Hematopoietic multipotent progenitor cell treated with erythropoietin and hydrocortisone succinate and interleukin-3 and kit ligand, for 4 days (in vitro differentiated cells): Measurements from ENCODE around the gene XRCC2.
"Not testable (repeated sequence)": the region's sequence is repeated elsewhere in the genome, so short reads cannot be mapped to it uniquely, and the experiment has no call there.

Source experiments
- DNase-seq: peaks from one replicate; pipeline ENCODE4 v3.0.0-alpha.2; 2015

The XRCC2 gene

DNA sequence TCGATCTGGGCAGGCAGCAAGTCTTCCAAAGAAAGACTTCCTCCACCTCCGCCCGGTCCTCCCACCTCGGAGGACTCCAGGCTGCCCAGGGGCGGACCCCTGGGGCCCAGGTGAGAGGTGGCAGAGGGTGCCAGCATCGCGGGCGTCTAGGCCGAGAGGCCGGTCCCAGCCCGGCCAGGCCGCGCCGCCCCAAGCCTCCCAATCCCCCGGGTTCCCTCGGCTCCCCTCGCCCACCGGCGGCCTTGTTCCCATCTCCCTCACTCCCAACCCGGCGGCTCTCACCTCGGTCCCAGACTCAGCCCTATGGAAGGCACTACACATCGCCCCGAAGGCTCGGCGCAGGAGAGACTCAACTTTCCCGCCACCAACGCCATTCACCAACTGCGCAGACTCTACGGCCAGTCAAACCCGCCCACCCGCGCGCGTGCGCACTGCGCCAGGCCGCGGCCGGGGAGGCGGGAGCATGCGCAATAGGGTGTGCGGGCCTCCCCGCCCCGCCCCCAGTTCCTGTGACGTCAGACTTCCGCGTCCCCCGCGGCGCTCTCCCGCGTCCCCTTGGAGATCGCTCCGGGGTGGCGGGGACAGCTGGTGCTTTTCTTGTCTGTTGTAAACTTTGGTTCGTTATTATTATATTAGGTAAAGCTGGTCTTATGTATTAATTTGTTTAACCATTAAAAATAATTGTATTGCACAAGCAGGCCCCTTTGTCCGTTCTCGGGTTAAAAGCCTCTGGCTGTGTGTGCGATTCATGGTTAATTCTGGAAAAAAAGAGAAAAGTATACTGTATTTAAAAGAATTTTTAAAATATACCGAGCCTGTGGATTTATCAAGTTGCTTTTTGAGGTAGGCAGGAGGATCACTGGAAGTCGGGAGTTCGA is at the start of gene XRCC2:
TSS of gene XRCC2 (minus strand) at position 383 of the 878 bp plus-strand sequence. CDS start at position 321, 62 bp downstream.
- peak; percentile 95 for DNase-seq

DNA sequence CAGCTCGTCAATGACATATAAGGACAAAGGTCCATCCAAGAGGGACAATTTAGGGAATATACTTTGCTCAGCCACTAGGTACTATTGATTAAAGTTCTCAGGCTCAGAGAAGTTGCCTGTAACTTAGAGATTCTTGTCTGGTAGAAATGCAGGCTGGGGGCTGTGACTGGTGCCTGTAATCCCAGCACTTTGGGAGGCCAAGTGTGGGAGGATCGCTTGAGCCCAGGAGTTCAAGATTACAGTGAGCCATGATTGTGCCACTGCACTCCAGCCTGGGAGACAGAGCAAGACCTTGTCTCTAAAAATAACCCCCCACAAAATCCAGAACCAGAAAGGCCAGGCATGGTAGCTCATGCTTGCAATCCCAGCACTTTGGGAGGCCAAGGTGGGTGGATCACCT is 47.4 kb upstream of the XRCC2 start:
- no peak for DNase-seq

DNA sequence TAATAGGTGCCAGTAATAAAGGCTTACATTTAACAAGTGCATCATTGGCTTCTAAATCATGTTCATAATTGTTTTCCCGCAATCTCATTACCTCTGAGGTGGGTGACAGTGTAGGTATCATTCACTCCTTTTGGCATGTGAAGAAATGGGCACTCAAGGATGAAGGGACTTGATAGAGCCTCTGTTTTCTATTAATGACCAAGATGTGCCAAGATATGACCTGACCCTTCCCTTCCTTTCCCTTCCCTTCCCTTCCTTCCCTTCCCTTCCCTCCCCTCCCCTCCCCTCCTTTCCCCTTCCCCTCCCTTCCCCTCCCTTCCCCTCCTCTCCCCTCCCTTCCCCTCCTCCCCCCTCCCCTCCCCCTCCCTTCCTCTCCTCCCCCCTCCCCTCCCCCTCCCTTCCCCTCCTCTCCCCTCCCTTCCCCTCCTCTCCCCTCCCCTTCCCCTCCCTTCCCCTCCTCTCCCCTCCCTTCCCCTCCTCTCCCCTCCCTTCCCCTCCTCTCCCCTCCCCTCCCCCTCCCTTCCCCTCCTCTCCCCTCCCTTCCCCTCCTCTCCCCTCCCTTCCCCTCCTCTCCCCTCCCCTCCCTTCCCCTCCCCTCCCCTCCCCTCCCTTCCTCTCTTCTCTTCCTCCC is 36.6 kb upstream of the XRCC2 start:
- DNase-seq = not testable (repeated sequence)

DNA sequence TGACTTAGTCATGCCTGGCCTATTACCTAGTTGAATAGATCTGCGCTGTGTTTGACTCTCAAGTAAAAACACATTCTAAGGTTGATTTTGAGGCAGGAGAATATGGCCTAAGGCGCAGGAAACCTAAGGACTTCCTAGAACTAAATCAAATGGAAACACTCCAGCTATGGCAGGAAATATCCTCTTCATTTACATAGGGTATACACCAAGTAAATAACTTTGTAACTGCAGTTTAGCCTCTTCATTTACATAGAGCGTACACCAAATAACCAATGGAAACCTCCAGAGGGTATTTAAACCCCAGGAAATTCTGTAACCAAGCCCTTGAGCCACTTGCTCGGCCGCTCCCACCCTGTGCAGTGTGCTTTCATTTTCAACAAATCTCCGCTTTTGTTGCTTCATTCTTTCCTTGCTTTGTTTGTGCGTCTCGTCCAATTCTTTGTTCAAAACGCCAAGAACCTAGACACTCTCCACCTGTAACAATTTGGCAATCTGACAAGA is 35.6 kb upstream of the XRCC2 start:
- DNase-seq = no peak

DNA sequence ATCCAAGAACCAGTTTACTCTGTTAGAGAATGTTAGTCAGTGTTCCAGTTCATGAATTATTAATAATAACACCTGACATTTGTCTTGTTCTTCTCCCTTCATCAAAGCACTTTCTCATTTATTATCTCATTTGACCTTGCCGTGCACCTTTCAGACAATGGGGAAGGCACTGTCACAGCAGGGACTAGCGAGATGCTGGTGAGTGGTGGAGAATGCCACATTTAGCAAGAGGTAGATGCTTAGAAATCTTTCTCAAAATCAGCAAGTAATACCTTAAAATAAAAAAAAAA is 34.2 kb upstream of the XRCC2 start:
- DNase-seq = no peak

DNA sequence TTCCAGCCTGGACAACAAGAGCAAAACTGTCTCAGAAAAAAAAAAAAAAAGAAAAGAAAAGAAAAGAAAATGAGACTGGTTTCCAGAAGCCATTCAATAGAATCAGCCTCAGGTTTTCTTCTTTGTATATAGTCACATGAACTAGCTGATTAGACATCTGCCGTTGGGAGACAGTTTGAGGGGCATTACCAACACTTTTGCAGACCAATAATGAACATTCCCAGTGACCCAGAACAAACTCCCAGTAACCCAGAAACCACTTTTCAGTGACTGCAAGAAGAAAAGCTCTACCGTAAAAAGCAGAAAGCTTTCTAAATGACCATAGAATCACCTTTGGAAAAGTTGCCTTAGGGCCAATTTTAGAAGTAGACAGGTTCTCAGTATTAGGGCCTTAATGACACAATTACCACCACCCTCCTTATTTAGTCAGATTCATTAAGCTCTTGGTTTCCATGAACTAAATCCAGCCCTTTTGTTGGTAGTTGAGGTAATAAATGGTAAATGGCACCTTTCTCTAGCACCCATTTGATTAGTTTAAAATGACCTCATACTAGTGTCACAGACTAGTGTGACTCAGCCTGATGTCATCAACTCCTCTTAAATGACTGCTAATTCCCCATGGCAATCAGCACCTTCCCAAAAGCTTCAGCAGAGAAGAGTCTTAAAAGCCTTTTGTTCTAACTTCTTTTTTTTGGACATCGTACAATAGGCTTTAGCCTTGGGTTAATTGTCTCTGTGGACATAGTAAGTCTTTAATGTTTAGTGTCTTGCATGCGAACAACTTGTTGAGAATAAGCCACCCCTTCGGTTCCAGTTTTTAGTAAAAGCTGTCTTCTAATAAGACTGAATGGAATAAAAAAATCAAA is 33.6 kb upstream of the XRCC2 start:
- DNase-seq = no peak

DNA sequence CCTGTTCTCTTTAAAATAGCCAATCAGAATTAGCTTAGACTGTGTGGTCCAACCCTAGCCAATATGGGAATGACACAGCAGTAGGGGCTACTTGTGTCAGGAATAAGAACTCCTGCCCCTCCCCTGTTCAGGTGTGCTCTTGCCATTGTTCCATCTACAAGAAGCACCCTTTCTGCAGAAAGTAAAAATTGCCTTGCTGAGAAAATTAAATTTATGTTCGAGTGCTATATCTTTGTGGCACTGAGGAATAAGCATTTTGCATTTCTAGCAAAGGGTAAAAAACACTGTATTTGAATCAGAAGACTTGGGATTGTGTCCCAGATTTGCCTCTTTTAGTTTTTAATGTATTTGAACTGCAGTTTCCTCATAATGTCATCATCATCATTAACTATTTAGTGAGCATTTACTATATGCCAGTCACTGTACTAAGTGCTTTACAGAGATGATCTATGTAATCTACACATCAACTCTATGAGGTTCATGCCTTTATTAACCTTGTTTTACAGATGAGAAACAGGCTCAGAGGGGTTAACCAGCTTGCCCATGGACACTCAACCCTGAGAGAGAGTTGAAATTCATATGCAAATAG is 28.9 kb upstream of the XRCC2 start:
- no peak for DNase-seq

DNA sequence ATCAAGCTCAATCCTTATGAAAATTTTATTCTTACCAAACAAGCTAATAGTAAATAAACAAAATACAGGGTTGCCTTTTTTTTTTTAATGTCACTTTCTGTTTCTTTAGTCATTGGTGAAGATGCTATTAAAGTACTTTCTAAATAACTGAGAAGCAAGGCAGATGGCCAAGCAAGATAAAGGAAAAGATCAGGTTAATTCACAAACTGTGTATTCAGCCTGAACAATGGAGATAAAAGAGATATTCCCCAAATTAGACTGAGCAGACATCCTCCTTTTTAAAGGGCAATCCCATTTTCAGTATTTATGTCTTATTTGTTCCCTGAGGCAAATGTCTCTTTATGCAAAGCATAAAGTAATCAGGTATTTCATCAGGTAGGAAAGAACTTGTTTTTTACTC is 23.1 kb upstream of the XRCC2 start:
- peak; percentile 53 for DNase-seq

DNA sequence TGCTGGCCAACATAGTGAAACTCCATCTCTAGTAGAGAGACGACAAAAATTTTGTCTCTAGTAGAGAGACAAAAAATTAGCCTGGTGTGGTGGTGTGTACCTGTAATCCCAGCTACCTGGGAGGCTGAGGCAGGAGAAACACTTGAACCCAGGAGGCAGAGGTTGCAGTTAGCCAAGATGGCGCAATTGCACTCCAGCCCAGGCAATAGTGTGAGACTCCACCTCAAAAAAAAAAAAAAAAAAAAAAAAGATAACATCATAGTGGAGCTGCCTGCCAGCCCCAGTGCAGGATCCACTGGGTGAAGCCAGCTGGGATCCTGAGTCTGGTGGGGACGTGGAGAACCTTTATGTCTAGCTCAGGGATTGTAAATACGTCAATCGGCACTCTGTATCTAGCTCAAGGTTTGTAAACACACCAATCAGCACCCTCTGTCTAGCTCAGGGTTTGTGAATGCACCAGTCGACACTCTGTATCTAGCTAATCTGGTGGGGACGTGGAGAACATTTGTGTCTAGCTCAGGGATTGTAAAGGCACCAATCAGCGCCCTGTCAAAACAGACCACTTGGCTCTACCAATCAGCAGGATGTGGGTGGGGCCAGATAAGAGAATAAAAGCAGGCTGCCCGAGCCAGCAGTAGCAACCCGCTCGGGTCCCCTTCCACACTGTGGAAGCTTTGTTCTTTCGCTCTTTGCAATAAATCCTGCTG is 21.5 kb upstream of the XRCC2 start:
- not testable (repeated sequence) for DNase-seq

DNA sequence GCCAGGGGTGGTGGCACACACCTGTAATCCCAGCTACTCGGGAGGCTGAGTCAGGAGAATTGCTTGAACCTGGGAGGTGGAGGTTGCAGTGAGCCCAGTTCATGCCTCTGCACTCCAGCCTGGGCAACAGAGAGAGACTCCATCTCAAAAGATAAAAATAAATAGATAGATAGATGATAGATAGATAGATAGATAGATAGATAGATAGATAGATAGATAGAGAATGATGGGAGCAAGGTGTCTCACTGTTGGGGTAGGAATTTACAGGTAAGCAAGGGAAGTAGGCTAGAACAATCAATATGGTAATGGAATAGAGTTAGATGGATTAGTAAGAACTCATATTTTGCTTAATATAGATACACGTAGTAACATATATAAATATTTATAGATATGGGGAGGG is 16.3 kb upstream of the XRCC2 start:
- not testable (repeated sequence) for DNase-seq

DNA sequence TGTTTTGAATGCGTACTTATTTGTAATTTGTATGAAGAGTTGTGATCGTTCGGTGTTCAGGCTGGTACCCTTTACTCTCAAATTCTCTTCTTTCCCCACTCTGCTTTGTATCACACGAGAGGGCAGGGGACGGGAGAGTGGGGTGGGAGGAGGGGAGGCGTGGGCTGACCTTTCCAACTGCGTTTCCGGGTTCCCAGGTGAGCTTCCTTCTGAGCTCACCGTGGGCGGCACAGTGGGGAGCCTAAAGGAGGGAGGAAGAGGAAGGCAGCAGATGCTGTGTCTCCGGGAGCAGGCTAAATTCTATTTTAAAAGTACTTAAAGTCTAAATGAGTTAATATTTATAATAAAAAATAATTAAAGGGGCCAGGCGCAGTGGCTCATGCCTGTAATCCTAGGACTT is 7.4 kb upstream of the XRCC2 start:
- no peak for DNase-seq

DNA sequence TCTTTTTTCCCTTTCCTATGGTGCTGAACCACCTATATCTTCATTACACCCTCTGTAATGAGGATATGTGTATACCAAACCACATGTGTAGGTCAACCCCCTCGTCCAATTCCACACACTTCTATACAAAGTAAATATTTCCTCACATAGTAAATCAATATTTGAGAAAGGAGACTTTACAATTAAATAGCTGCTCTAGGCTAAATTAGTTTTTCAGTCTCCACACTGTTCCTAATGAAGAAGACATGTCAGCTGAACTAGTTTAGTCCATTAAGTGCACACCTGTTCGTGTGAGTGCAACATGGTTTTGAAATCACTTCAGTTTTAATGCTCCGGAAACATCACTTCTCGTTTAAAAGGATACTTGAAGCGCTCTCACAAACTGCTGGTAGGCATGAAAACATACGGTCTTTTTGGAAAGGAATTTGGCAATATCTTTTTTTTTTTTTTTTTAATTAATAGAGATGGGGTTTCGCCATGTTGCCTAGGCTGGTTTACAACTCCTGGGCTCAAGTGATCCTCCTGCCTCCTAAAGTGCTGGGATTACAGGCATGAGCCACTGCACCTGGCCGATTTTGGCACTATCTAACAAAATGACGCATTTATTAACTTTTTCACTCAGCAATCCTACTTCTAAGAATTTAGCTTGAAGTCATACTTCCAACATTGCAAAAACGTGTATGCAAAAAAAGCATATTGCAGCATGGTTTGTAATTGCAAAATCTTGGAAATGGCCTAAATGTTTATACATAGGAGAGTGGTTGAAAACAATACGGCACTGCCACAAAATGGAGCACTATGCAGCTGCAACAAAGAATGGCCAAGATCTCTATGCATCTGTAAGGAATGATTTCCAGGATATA is 2.1 kb upstream of the XRCC2 start:
- DNase-seq = no peak

DNA sequence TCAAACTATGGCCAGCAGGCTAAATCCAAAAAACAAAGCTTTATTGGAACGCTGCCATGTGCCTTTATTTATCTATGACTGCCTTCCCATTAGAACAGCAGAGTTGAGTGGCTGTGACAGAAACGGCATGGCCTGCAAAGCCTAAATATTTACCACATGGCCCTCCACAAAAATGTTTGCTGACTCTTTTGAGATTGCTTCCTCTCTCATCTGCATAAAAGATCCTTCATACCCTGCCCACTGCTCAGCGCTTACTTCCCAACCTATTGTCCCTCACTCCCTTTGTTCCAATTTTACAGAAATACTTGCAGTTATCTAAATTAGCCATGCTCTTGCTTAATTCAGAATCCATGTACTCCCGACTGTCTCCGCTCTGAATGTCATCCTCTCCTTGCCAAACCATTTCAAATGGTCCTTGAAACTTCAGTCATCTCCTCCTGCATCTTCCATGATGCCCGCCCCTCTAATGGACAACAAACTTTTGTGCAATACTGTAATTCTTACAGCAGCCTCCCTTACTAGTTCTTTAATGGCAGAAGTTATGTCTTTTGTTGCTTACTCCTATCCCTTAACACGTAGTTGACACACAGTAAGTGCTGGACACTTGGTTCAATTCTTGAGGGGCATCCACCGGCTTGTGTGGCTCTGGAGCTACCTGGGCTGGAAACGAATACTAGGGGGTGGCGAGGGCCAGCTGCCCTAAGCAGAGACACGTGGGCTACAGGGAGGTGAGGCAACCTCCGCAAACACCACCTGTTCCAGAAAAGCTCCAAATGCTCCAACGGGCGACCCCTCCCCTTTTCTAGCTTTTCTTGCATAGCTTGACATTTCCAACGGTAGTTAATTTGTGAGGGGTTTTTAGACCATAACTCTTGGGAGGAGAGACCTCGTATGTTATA is 832 bp downstream of the XRCC2 start:
- peak; percentile 88 for DNase-seq

DNA sequence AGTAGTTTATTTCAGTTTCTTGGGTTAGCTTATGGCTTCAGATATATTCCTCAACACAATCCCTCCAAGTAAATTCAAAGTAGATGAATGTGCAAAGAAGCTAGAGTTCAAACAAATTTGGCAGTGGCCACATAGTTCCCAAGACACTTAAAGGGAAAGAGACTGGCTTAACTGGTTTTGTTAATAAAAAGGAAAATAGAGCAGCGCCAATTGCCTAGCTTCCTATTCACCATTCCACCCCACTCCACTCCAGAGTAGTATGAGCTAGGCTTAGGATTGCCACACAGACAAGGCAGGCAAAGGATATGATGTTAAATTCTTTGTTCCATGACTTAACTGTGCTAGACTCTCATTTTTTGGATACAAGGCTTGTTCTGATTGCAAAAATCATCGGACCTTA is 2.0 kb downstream of the XRCC2 start:
- DNase-seq = no peak

DNA sequence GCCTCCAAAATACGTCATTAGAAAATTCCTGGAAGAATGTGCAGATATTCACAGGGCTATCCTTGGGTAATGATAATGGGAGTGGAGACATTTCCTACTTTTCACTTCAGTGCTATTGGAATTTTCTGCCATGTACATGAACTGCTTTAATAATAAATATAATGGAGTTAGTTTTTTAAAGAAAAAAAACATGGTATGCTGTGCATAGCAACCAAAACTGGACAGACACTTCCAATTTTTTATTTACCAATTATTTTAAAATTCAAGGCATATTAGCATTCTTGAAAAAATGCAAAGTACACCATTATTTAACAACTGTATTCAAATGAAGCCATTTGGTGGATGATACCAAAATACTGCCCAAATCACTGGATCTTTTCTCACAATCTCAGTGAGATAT is 3.3 kb downstream of the XRCC2 start:
- DNase-seq = no peak

DNA sequence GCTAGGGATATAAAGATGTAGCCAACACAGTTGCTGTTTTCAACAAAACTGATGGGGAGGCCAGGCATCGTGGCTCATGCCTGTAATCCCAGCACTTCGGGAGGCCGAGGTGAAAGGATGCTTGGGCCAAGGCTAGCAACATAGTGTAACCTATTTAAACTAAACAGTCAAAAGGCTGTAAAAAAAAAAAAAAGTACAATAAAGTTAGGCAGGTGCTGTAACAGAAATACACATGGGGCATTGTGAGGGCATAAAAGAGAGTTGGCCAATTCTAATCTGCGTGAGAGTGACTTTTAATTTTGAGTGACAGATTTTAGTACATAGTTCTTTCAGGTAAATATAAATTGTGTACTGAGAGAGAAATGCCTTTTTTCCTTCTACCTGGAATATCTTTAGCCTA is 6.2 kb downstream of the XRCC2 start:
- no peak for DNase-seq

DNA sequence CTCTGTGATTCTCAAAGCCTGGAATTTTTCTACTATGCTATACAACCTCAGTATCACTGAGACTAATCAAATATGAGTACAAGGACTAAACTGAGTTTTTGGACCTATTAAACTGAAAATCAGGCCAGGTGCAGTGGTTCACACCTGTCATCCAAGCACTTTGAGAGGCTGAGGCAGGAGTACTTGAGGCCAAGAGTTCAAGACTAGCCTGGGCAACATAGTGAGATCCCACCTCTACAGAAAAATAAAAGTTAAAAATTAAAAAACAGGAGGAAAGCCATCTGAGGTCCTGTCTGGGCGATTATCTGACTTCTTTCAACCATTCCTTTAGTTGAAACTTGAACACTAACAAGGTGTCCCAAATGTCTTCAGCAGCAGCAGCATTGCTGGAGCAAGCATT is 7.0 kb downstream of the XRCC2 start:
- DNase-seq = no peak

DNA sequence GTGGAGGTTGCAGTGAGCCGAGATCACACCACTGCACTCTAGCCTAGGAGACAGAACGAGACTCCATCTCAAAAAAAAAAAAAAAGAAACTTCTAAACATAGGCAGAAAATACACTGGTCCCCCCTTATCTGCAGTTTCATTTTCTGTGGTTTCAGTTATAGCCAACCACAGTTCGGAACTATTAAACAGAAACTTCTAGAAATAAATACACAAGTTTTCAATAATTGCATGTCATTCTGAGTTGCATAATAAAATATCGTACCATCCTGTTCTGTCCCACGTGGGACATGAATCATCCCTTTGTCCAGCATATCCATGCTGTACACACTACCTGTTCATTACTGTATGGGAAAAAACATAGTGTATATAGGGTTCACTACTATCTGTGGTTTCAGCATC is 8.0 kb downstream of the XRCC2 start:
- peak; percentile 81 for DNase-seq

DNA sequence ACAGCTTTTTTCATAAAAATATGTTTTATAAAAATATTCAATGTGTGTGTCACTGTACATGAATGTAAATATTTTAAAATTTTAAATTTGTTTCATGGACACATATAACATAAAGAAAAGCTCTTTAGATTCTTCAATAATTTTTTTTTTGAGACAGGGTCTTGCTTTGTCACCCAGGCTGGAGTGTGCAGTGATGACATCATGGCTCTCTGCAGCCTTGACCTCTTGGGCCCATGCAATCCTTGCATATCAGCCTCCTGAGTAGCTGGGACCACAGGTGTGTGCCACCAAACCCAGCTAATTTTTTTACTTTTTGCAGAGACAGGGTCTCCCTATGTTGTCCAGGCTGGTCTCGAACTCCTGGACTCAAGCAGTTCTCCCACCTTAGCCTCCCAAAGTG is 9.9 kb downstream of the XRCC2 start:
- no peak for DNase-seq

DNA sequence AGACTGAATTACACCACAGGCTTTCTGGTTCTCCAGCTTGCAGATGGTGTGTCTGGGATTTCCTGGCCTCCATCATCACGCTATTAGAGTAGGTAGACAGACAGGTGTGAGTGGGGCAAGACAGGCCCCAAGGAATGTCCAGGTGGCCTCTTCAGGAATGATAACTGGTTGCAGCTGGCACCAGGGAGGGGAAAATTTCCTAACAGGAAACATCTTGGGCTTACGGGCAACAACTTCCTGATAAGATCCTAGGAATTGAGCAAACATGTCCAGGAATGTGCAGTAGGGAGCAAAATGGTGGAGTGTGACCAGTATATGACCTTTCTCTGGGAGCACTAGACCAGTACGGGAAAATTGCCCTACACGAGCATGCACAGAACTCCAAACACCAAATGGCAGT is 11.3 kb downstream of the XRCC2 start:
- no peak for DNase-seq
